ENCODE results near the gene CLCN6.

- TF ChIP-seq CTCF (IDR thresholded peaks at IDR 0.05) (no peak), ZFX (IDR thresholded peaks at IDR 0.05; ENCODE audit: borderline replicate concordance) (no peak)
Observed at GRCh38 chr1:11856698-11857097, 50.7 kb downstream of the CLCN6 start.

All from 22Rv1 (cell line).